ENCODE data around the gene SLC39A1. TPM values are rescaled to one million over a fixed set of nuclear protein-coding genes. Genes with fewer than 3 reads are reported as not detected.

SLC39A1 gene
- total RNA-seq, 1 donor from 2014 or later = 73.9 TPM

- DNase-seq (ENCODE audit: low spot score) (no peak), ATAC-seq (no peak)
- intact Hi-C loops (cut with DNase I) = no loop called here
Measured at GRCh38 chr1:153978274-153978909, 15.1 kb upstream of the SLC39A1 start.

- ATAC-seq = peak; percentile 97
- intact Hi-C loops (cut with DNase I) = no loop called here
- peak; percentile 93 for DNase-seq (ENCODE audit: low spot score)
Measured at GRCh38 chr1:153977250-153978240, 14.2 kb upstream of the SLC39A1 start, which contains the start of gene JTB. TSS of gene JTB (minus strand) at chr1:153977674. CDS start at chr1:153977252, 422 bp downstream.

DNA sequence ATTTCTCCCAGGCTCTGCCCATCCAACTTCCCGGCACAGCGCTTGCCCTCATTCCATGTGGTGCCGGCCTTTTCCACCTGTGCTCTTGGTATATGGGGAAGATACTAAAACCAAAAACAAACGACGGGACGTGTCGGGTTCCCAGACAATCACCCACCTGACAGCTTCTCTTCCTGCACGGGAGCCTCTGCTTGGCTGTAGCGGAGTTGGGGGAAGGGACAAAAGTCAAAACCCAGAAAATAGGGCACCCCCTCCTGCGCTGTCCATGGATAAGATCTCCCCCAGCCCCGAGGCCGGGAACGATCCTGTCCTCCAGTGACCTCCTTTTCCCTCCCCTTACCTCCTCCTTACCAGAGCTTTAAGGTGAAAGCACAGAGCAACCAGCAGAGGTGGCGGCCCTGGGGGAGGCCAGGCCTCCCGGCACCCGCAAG is 13.5 kb upstream of the SLC39A1 start:
- intact Hi-C loops (cut with DNase I) = no loop called here
- DNase-seq (ENCODE audit: low spot score) (no peak), ATAC-seq (no peak)

- no peak for DNase-seq (ENCODE audit: low spot score)
- no peak for ATAC-seq
- intact Hi-C loops (cut with DNase I) = no loop called here
Measured at GRCh38 chr1:153973525-153973924, 10.2 kb upstream of the SLC39A1 start.

DNA sequence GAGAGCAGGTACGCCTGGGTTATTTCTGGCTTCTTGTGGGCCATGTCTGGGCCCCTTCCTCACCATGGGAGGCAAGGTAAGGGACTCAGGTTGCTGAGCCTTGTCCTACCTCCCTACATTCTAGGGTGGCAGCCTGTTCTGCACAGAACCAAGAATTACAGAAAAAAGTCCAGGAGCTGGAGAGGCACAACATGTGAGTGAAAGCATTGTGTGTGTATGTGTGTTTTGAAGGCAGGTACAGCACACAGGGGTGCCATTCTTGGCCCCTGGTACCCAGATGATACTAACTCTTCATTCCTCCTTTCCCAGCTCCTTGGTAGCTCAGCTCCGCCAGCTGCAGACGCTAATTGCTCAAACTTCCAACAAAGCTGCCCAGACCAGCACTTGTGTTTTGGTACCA is 9.7 kb upstream of the SLC39A1 start:
- ATAC-seq (no peak), DNase-seq (ENCODE audit: low spot score) (no peak)
- intact Hi-C loops (cut with DNase I) = no loop called here

DNA sequence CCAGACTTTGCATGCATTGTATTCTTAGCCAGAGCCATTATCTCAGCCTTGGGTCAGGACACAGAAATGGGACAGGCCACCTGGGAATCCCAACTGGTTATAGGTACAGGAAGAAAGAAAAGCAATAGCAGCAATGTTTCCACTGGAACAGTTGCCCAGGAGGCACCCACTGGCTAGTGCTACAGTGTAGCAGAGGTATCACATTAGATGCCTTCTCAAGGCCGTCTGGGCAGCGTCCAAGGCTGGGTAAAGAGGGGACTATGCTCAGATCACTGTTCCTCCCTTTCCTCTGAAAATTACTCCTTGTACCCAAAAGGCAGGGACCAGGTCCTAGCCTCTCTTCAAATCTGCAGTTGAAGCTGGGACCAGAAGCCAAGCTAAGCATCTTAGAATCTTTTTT is 7.0 kb upstream of the SLC39A1 start:
- no peak for ATAC-seq
- intact Hi-C loops (cut with DNase I) = no loop called here
- DNase-seq (ENCODE audit: low spot score) = no peak

- ATAC-seq = no peak
- intact Hi-C loops (cut with DNase I) = no loop called here
Measured at GRCh38 chr1:153968972-153969371, 5.6 kb upstream of the SLC39A1 start.

DNA sequence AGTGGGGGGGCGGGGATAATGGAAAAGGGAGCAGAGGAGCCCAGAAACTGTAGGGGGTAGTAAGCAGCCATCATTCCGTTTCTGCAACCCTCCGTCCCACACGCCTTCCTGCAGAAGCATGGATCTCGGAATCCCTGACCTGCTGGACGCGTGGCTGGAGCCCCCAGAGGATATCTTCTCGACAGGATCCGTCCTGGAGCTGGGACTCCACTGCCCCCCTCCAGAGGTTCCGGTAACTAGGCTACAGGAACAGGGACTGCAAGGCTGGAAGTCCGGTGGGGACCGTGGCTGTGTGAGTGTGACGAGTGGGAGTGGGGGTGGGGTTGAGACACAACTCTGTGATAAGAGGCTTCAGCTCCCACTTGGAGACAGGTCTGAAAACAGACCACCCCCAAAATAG is 5.1 kb upstream of the SLC39A1 start:
- intact Hi-C loops (cut with DNase I) = no loop called here
- DNase-seq (ENCODE audit: low spot score) (no peak), ATAC-seq (no peak)

More at GRCh38 chr1:153968972-153969371, 5.6 kb upstream of the SLC39A1 start:
- no peak for DNase-seq (ENCODE audit: low spot score)

- intact Hi-C loops (cut with DNase I) = no loop called here
- ATAC-seq = no peak
Measured at GRCh38 chr1:153968000-153968363, 4.6 kb upstream of the SLC39A1 start.

GRCh38 chr1:153967107-153967999 is 4.0 kb upstream of the SLC39A1 start, which contains the start of gene CREB3L4:
TSS of gene CREB3L4 (plus strand) at chr1:153967902. CDS start at chr1:153968526, 624 bp downstream.
- ATAC-seq (peak; percentile 93), DNase-seq (ENCODE audit: low spot score) (peak; percentile 93)
- intact Hi-C loops (cut with DNase I) = no loop called here

More at GRCh38 chr1:153968000-153968363, 4.6 kb upstream of the SLC39A1 start:
- no peak for DNase-seq (ENCODE audit: low spot score)

DNA sequence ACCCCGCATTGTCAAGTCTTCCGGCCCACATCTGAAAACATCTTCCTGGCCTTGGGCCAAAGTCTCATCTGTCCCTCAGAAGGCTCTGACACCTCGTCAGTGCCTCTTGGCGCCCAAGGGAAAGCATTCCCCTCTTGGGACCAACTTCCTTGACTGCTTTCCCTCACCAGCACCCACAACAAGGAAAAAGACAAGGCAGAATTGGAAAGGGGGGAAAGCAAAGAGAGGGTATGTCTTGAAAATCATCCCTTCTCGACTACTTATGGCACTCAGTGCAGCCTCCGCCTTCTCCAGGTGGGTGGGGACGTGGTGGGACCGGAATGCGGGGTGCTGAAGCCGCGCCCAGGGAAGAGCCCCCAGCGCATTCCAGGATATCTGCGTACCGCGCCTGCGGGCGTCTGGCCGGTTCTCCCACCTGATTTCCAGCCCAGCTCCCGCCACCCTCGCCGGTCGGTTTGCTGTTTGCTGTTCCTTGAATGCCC is 554 bp upstream of the SLC39A1 start:
- no peak for ATAC-seq

DNA sequence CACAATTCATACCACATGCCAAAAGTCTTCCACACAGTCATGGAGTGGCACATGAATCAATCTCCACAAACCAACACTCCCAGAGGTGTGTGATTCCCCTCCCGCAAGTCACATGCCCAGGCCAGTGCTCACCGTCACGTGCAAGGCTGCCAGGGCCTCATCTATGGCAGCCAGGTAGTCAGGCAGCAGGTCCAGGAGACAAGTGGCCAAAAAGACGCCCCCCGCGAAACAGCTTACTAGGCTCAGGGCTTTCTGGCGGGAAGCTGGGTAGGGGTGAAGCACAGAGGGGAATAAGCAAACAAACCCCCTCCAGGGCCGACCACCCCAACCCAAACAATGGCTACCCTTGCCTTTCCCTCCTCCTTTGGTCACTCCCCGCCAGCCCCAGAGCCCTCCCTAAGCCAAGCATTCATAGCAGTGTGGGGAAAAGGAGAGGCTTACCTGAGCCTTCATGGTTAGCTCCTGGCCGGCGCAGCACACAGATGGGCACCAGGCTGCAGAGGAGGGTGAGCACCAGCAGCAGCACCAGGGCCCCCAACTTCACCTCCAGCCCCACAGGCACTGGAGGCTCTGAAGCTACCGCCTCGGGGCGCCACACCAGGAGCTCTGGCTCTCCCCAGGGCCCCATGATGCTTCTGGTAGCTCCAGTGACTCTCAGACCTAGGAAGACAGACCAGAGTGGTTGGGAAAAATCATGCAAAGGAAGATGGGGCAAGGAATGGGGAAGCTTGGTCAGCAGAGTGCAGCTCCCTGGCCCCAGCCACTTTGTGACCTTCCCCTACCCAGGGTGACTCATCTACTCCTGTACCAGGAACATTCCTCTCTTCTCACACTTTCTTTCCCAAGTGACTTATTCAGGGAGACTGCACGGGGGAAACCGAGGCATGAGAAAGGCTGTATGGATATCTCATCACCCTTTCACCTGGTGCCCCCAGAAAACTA is 978 bp downstream of the SLC39A1 start:
- intact Hi-C loops (cut with DNase I) = no loop called here
- no peak for DNase-seq (ENCODE audit: low spot score)
- no peak for ATAC-seq

More for the DNA sequence above, 554 bp upstream of the SLC39A1 start:
- DNase-seq (ENCODE audit: low spot score) = peak; percentile 68
- intact Hi-C loops (cut with DNase I) = no loop called here

DNA sequence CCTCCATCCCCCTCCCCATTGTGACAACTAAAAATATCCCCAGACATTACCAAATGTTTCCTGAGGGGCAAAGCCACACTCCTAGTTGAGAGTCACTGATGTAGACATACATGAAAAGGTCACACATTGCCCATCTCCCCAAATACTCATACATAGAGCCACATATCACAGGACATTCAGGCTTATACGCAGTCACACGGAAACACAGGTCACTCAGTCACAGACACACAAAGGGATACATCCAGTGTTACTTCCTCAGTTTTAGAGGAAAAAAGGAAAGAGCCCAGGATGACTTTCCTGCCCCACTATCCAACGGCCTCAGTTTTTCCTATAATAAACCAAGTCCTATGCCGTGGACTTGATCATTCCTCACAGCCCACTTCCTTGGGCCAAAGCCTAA is 1.9 kb downstream of the SLC39A1 start:
- intact Hi-C loops (cut with DNase I) = no loop called here
- DNase-seq (ENCODE audit: low spot score) (no peak), ATAC-seq (no peak)

DNA sequence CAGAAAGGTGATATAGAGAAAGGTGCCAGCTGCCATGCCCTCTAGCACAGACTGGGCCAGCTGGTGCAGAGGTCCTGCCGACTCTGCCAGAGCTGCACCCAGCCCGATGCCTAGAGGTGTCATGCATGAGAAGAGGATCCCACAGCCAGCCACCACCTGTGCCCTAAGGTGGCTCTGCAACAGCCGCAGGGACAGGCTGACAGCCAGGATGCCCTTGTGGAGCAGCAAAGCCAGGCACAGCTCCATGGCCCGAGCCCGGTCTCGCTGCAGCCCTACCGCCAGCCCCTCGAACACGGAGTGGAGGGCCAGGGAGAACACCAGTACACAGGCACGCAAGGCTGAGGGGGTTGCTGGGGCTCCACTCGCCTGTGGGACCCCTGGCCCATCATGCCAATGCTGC is 3.1 kb downstream of the SLC39A1 start:
- intact Hi-C loops (cut with DNase I) = no loop called here
- DNase-seq (ENCODE audit: low spot score) (no peak), ATAC-seq (no peak)

DNA sequence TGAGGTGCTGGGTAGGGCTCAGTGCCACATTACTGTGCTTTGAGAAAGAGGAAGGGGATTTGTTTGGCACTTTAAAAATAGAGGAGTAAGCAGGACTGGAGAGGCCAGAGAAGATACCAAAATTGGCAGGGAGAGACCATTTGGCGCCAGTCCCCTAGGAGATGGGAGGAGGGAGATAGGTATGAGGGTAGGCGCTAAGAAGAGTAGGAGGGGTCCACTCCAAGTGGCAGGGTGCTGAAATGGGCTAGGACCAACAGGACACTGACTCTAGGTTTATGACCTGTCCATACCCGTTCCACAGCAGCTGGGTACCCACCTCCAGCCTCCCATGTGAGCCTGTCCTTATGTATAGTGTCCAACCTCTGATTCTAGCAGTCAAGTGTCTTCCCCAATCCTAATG is 3.9 kb downstream of the SLC39A1 start:
- DNase-seq (ENCODE audit: low spot score) = no peak
- ATAC-seq = no peak
- intact Hi-C loops (cut with DNase I) = no loop called here

DNA sequence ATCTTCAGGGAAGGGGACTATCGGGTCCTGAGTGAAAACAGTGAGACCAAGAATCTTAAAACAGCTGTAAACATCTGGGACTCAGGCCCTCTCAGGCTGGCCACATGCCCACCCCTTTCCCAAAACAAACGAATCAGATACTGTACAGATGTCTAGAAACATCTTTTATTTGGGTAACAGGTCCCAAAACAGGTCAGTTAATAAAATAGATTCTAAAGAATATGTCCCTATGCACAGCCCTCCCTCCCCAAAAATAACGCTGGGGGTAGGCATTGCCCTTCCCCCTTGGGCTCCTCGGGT is 4.4 kb downstream of the SLC39A1 start:
- DNase-seq (ENCODE audit: low spot score) (no peak), ATAC-seq (no peak)
- intact Hi-C loops (cut with DNase I) = no loop called here

- intact Hi-C loops (cut with DNase I) = no loop called here
- peak; percentile 99 for DNase-seq (ENCODE audit: low spot score)
Measured at GRCh38 chr1:153958111-153958960, 5.0 kb downstream of the SLC39A1 start, which contains the start of gene CRTC2. TSS of gene CRTC2 (minus strand) at chr1:153958612. CDS start at chr1:153958497, 115 bp downstream.

More at GRCh38 chr1:153958111-153958960, 5.0 kb downstream of the SLC39A1 start, which contains the start of gene CRTC2:
- peak; percentile 94 for ATAC-seq

Measured in sciatic nerve (tissue), 2 donors.